Coronary artery (tissue), 2 donors: ENCODE data around the gene OR5I1.

Experiments
- DNase-seq: peaks from one replicate; pipeline ENCODE4 v3.0.0-alpha.2; 2017; ENCODE audit warnings: low spot score
- H3K27ac ChIP-seq, 2 donors: fragments of 200-600 bp; sonication (generic); one replicate each; pipeline ENCODE4 v1.5.1; 2016 to 2019
- H3K4me3 ChIP-seq: fragments of 200-600 bp; sonication (generic); 2 replicates; pipeline ENCODE4 v1.5.1; 2016; ENCODE audit warnings: mild to moderate bottlenecking, moderate library complexity
- CTCF ChIP-seq: fragments of 200-600 bp; sonication (generic); IDR thresholded peaks from one replicate; pipeline ENCODE4 v1.5.1; 2019; ENCODE audit warnings: antibody characterized with exemption

OR5I1 gene

GRCh38 chr11:55936300-55936699, at the start of gene OR5I1:
TSS of gene OR5I1 (minus strand) at chr11:55936400. CDS start at chr11:55936400, 0 bp downstream.
- no peak within 1 kb of the TSS for H3K27ac ChIP-seq
- H3K4me3 ChIP-seq: no peak within 1 kb of the TSS
- no peak for DNase-seq
- TF ChIP-seq CTCF: no peak

- no peak overlapping the region for H3K4me3 ChIP-seq
- DNase-seq: no peak
- no peak for TF ChIP-seq CTCF
- no peak overlapping the region for H3K27ac ChIP-seq
Observed at GRCh38 chr11:55970935-55971334, 34.7 kb upstream of the OR5I1 start.

- Histone ChIP-seq H3K27ac (no peak within 1 kb of the TSS), H3K4me3 (no peak within 1 kb of the TSS)
- DNase-seq: no peak
- no peak for TF ChIP-seq CTCF
Observed at GRCh38 chr11:55969845-55970244, 33.6 kb upstream of the OR5I1 start, which contains the start of gene OR10AG1. TSS of gene OR10AG1 (minus strand) at chr11:55969945. CDS start at chr11:55969907, 38 bp downstream.

GRCh38 chr11:55967914-55968313, 31.7 kb upstream of the OR5I1 start:
- DNase-seq: no peak
- no peak for TF ChIP-seq CTCF
- H3K4me3 ChIP-seq: no peak overlapping the region
- H3K27ac ChIP-seq: no peak overlapping the region

- no peak overlapping the region for H3K27ac ChIP-seq
- DNase-seq: no peak
- no peak for TF ChIP-seq CTCF
- no peak overlapping the region for H3K4me3 ChIP-seq
Observed at GRCh38 chr11:55966391-55966790, 30.2 kb upstream of the OR5I1 start.

GRCh38 chr11:55956521-55956920, 20.3 kb upstream of the OR5I1 start:
- H3K4me3 ChIP-seq: no peak overlapping the region
- H3K27ac ChIP-seq: no peak overlapping the region
- DNase-seq: no peak
- no peak for TF ChIP-seq CTCF

- TF ChIP-seq CTCF: no peak
- no peak overlapping the region for H3K27ac ChIP-seq
- DNase-seq: no peak
- H3K4me3 ChIP-seq: no peak overlapping the region
Observed at GRCh38 chr11:55949330-55949729, 13.1 kb upstream of the OR5I1 start.
